DOHH2 (cell line): Measurements from ENCODE around the gene ISLR.

Source experiments
- H3F3A ChIP-seq: fragments of 200-600 bp; sonication (generic), shearing (Covaris generic); 2 replicates; pipeline ENCODE4 v1.6.0; 2016; ENCODE audit warnings: antibody characterized with exemption, mild to moderate bottlenecking; ENCODE audit not compliant: control insufficient read depth, insufficient read depth
- H3K27ac ChIP-seq: fragments of 200-600 bp; sonication (generic); 2 replicates; pipeline ENCODE4 v1.5.1; 2014; ENCODE audit warnings: low read depth, mild to moderate bottlenecking, low read length, moderate library complexity
- H3K27me3 ChIP-seq: fragments of 200-600 bp; sonication (generic); 2 replicates; pipeline ENCODE4 v1.6.1; 2014; ENCODE audit warnings: mild to moderate bottlenecking, low read length, mixed read lengths; ENCODE audit not compliant: control insufficient read depth
- H3K36me3 ChIP-seq: fragments of 200-600 bp; sonication (generic); 2 replicates; pipeline ENCODE4 v1.6.1; 2014; ENCODE audit warnings: mild to moderate bottlenecking, low read length, moderate library complexity, mixed read lengths; ENCODE audit not compliant: control insufficient read depth
- H3K4me1 ChIP-seq: fragments of 200-600 bp; sonication (generic); 2 replicates; pipeline ENCODE4 v1.6.1; 2014; ENCODE audit warnings: mild to moderate bottlenecking, low read length, mixed read lengths; ENCODE audit not compliant: control insufficient read depth
- H3K4me2 ChIP-seq: fragments of 200-600 bp; sonication (generic); 2 replicates; pipeline ENCODE4 v1.6.0; 2014; ENCODE audit warnings: mild to moderate bottlenecking, low read length, moderate library complexity
- H3K4me3 ChIP-seq: fragments of 200-600 bp; sonication (generic); 2 replicates; pipeline ENCODE4 v1.5.1; 2014; ENCODE audit warnings: mild to moderate bottlenecking, low read length, mixed read lengths
- H3K79me2 ChIP-seq: fragments of 200-600 bp; sonication (generic); 2 replicates; pipeline ENCODE4 v1.6.1; 2014; ENCODE audit warnings: mild to moderate bottlenecking, low read length, mixed read lengths; ENCODE audit not compliant: control insufficient read depth
- H3K9me2 ChIP-seq: fragments of 200-600 bp; sonication (generic); replicated peaks from 2 replicates; pipeline ENCODE4 v1.6.1; 2014; ENCODE audit warnings: mild to moderate bottlenecking, low read length, mixed read lengths; ENCODE audit not compliant: control insufficient read depth
- H3K9me3 ChIP-seq: fragments of 200-600 bp; sonication (generic); 2 replicates; pipeline ENCODE4 v1.6.1; 2014; ENCODE audit warnings: antibody characterized with exemption, low read length, mixed read lengths; ENCODE audit not compliant: control insufficient read depth, insufficient read depth
- H4K20me1 ChIP-seq: fragments of 200-600 bp; sonication (generic); 2 replicates; pipeline ENCODE4 v1.6.0; 2014; ENCODE audit warnings: low read depth, mild to moderate bottlenecking, antibody characterized with exemption, low read length, moderate library complexity; ENCODE audit not compliant: control insufficient read depth, insufficient read depth
- EZH2phosphoT487 ChIP-seq: fragments of 200-600 bp; sonication (generic); IDR thresholded peaks from 2 replicates; pipeline ENCODE4 v1.6.1; 2017; ENCODE audit warnings: borderline replicate concordance, mild to moderate bottlenecking, antibody characterized with exemption, low read length, moderate library complexity, mixed read lengths
- TF ChIP-seq, protein P1 (sequence below): fragments of 200-600 bp; sonication (generic); IDR thresholded peaks from one replicate; pipeline ENCODE4 v1.5.1; 2014; ENCODE audit warnings: antibody characterized with exemption, mild to moderate bottlenecking, low read depth, low read length; ENCODE audit not compliant: poor library complexity, severe bottlenecking

ISLR gene

GRCh38 chr15:74210729-74211128 lies 37.2 kb downstream of the ISLR start:
- Histone ChIP-seq H3F3A (no peaks in the 10 kb centered on the region), H3K27ac (no peak overlapping the region), H3K4me1 (no peaks in the 10 kb centered on the region), H4K20me1 (no peaks in the 10 kb centered on the region), H3K9me2 (no peaks in the 10 kb centered on the region), H3K27me3 (no peaks in the 10 kb centered on the region), H3K9me3 (no peaks in the 10 kb centered on the region), H3K36me3 (no peaks in the 10 kb centered on the region), H3K4me3 (no peak overlapping the region), H3K79me2 (no peaks in the 10 kb centered on the region), H3K4me2 (no peak overlapping the region)
- TF ChIP-seq EZH2phosphoT487 = no peak
- TF ChIP-seq, protein P1, sequence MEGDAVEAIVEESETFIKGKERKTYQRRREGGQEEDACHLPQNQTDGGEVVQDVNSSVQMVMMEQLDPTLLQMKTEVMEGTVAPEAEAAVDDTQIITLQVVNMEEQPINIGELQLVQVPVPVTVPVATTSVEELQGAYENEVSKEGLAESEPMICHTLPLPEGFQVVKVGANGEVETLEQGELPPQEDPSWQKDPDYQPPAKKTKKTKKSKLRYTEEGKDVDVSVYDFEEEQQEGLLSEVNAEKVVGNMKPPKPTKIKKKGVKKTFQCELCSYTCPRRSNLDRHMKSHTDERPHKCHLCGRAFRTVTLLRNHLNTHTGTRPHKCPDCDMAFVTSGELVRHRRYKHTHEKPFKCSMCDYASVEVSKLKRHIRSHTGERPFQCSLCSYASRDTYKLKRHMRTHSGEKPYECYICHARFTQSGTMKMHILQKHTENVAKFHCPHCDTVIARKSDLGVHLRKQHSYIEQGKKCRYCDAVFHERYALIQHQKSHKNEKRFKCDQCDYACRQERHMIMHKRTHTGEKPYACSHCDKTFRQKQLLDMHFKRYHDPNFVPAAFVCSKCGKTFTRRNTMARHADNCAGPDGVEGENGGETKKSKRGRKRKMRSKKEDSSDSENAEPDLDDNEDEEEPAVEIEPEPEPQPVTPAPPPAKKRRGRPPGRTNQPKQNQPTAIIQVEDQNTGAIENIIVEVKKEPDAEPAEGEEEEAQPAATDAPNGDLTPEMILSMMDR = no peak

DNA sequence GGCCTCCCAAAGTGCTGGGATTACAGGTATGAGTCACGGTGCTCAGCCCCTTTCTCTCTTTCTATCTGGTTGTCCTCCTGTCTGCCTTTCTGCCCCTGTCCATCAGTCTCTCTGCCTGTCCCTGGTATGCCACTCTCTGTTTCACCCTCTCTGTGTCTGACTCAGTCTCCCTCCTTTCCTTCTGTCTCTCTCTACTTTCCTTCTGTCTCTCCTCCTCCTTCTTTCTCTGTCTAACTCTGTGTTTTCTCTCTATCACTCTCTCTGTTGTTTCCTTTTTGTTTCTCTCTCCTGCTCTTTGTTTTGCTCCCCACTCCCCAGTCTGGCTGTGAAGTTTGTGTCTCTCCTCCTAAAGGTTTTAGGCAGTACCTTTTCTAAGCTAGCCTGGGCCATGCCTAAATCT lies 38.1 kb downstream of the ISLR start:
- H3K27ac ChIP-seq = no peak overlapping the region
- TF ChIP-seq, protein P1 = no peak
- TF ChIP-seq EZH2phosphoT487 = no peak
- H3K9me3 ChIP-seq = no peaks in the 10 kb centered on the region
- no peaks in the 10 kb centered on the region for H3K79me2 ChIP-seq
- no peaks in the 10 kb centered on the region for H4K20me1 ChIP-seq
- H3K36me3 ChIP-seq = no peaks in the 10 kb centered on the region
- no peak overlapping the region for H3K4me3 ChIP-seq
- H3K4me2 ChIP-seq = no peak overlapping the region
- no peaks in the 10 kb centered on the region for H3K4me1 ChIP-seq
- no peaks in the 10 kb centered on the region for H3F3A ChIP-seq
- no peaks in the 10 kb centered on the region for H3K9me2 ChIP-seq
- H3K27me3 ChIP-seq = no peaks in the 10 kb centered on the region

DNA sequence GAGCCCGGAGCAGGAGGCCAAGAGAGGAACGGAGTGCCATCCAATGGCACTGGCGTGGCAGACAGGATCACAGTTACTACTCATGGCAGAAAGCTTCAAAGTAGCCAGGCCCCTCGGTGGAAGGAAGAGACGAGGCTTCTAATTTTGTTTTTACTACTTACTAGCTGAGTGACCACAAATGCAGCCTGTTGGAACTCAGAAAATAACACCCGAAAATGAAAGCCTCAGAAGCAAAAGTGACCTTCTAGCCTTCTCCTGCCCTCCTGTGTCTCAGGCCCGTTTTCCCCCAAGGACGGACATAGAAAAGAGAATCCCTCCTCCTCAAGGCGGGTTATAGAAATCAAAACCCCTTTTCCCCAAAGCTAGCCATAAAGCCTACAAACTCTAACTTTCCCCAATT lies 39.0 kb downstream of the ISLR start:
- no peak overlapping the region for H3K4me2 ChIP-seq
- no peaks in the 10 kb centered on the region for H3K36me3 ChIP-seq
- no peaks in the 10 kb centered on the region for H4K20me1 ChIP-seq
- H3K4me1 ChIP-seq = no peaks in the 10 kb centered on the region
- H3F3A ChIP-seq = no peaks in the 10 kb centered on the region
- no peaks in the 10 kb centered on the region for H3K27me3 ChIP-seq
- no peak for TF ChIP-seq EZH2phosphoT487
- TF ChIP-seq, protein P1 = no peak
- H3K9me2 ChIP-seq = no peaks in the 10 kb centered on the region
- no peak overlapping the region for H3K27ac ChIP-seq
- H3K9me3 ChIP-seq = no peaks in the 10 kb centered on the region
- H3K4me3 ChIP-seq = no peak overlapping the region
- no peaks in the 10 kb centered on the region for H3K79me2 ChIP-seq

GRCh38 chr15:74213858-74214284 lies 40.4 kb downstream of the ISLR start:
- TF ChIP-seq, protein P1 = no peak
- no peak for TF ChIP-seq EZH2phosphoT487
- no peaks in the 10 kb centered on the region for H3K9me2 ChIP-seq
- no peaks in the 10 kb centered on the region for H3K9me3 ChIP-seq
- H3K36me3 ChIP-seq = no peaks in the 10 kb centered on the region
- H3K4me3 ChIP-seq = no peak overlapping the region
- H3K4me1 ChIP-seq = no peaks in the 10 kb centered on the region
- no peaks in the 10 kb centered on the region for H3F3A ChIP-seq
- no peak overlapping the region for H3K27ac ChIP-seq
- H3K27me3 ChIP-seq = no peaks in the 10 kb centered on the region
- H4K20me1 ChIP-seq = no peaks in the 10 kb centered on the region
- H3K79me2 ChIP-seq = no peaks in the 10 kb centered on the region
- H3K4me2 ChIP-seq = no peak overlapping the region
